Activated effector memory CD4-positive, alpha-beta T cell treated with anti-CD3 and anti-CD28 coated beads, Interleukin-2, amount 50 U/mL, for 16 hours (primary cell): ENCODE measurements around the gene CFAP46.
"Not testable (repeated sequence)": the region's sequence is repeated elsewhere in the genome, so short reads cannot be mapped to it uniquely, and the experiment has no call there.

ENCODE experiments used
- DNase-seq: peaks from one replicate; pipeline ENCODE4 v3.0.0-alpha.2; 2020

The CFAP46 gene

DNA sequence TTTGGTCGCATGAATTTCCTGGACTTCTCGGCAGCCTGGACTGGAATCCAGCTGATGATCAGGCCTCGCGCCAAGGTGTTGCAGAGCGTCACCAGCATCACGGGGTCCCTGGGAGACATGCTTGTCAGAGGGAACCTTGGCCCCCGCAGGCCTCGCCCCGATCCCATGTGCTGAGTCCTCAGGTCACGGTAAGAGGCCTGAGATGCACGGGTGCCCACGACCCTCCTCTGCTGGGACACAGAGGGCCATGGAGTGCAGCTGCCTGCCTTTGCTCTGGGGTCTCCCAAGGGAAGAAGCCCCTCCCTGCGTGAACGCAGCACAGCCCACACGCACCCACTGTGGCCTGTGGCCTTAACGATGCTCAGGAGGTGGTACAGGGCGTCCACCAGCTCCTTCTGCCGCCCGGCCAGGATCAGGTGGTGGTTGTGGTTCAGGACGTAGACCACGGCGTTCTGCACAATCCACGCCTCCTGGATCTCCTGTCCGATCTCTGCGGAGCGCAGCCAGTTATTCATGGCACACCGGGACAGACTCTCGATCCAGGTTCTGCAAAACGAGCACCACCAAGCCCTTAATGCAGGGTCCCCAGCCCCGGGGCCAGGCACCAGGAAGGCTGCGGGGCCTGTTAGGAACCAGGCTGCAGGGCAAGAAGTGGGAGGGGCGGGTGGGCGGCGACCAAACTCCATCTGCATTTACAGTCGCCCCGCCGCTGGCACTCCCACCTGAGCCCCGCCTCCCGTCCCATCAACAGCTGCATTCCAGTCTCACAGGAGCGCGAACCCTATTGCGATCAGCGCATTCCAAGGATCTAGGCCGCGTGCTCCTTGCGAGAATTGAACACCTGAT lies 29.4 kb downstream of the CFAP46 start:
- DNase-seq = peak; percentile 54

DNA sequence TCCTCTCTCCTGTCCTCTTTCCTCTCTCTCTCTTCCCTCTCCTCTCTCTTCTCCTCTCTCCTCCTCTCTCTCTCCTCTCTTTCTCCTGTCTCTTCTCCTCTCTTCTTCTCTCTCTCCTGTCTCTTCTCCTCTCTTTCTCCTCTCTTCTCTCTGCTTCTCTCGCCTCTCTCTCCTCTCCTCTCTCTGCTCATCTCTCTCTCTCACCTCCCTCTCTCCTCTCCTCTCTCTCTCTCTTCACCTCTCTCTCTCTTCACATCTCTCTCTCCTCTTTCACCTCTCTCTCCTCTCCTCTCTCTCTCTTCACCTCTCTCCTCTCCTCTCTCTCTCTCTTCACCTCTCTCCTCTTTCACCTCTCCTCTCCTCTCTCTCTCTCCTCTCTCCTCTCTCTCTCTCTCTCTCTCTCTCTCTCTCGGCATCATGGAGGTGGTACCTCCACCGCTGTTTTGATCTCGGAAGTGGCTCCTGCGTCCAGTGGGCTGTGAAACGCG lies 30.1 kb downstream of the CFAP46 start:
- DNase-seq = no peak

DNA sequence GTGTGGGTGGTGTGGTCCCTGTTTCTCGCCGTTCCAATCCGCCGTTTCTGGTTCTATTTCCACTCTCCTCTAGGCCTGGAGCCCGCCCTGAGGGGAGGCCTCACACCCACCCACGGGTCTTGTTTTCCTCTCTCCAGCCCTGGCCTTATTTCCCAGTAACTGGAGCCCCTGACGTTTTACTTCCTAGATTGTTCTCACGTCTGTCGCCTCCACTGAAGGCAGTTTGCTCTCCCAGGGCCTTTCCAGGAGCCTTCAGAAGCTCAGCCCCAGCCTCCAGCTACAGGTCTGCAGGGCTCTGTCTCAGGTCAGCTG lies 30.6 kb downstream of the CFAP46 start:
- DNase-seq = peak; percentile 19

DNA sequence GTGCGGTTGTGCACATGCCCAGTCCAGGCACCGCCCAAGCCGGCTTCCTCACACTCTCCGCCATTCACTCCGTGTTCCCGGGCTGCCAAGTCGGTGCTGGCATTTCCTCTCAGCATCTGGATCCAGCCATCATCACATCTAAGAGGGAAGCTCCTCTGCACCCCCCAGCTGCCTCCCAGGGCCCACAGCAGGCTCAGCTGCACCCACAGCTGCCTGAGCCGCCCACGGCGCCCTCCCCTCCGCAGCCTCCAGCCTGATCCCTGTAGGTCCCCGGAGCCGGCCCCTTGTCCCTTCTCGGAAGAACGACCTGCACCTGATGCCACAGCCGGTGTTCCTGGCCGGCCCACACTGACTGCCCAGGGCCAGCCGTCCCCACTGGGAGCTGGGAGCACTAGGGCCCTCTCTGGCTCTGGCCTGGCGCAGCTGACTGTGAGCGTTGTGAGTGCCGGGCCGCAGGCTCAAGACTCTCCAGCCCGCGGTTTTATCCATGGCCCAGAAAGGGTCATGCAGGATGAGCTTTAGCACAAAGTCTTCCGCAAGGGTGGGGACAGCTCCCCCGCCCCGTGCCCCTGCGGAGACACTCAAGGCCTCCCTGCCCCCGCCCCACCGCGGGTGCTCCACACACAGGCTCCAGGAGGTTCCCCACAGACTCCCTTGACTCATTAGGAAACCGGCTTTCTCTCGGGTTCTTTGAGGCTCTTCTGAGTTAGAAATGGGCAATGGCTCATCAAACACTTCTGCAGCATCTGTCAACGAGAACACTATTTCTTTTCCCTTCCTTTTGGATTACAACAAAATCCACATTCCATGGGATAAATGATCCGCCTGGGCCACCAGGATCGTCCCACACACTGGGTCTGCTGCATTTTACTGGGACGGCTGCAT lies 31.2 kb downstream of the CFAP46 start:
- DNase-seq = peak; percentile 39

DNA sequence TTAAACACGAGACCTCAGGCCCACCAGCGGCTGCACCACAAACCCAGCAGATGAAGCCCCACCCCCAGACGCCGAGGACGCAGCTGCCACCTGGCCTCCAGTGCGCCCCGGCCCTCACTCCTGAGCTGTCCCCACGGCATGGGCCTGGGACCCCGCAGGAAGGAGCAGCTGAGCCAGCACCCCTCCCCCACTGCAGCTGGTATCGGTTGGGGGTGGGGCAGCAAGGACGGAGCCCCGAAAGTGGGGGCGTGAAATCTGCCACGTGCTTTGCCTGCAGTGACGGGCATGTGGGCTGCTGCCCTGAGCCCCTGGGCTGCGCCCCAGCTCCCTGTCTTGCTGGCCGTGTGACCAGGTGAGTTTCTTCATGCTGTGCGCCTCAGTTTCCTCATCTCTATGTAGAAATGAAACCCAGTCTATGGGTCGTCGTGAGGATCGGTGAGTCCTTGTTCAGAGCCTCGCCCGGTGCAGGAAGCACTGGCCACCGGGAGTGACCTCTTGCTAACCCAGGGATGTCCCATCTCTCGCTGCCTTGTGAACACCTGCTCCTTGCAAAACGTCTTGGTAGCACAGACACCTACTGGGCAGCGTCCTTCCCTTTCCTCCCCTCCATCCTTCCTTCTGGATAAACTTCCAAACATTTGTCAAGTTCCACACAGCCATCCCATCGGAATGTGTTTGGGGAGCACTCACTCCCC lies 32.0 kb downstream of the CFAP46 start:
- DNase-seq = no peak

DNA sequence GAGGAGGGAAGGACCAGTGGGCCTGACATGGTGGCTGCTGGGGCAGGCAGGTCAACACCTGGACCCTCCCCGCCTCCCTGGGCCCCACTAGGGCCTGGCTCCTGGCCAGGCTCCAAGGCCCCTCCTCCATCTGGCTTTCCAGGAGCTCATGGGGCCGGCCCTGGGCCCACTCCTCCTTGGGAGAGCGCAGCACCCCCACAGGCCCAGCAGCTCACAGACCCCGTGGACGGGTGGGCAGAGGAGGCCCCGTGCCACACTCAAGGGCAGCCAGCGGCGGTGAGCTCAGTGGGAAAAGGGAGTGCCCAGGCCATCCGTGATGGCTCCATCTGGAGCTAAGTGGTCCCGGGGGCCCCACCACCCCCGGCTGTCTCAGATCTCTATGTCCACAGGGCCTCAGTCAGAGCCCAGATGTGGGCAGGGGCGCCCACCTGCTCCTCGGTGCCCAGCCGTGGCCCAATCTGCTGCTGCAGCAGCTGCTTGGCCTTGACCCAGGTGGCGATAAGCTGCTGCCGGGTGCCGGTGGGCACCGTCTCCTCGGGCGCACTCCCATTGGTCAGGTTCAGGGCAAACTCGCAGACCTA lies 32.8 kb downstream of the CFAP46 start:
- DNase-seq = peak; percentile 57

DNA sequence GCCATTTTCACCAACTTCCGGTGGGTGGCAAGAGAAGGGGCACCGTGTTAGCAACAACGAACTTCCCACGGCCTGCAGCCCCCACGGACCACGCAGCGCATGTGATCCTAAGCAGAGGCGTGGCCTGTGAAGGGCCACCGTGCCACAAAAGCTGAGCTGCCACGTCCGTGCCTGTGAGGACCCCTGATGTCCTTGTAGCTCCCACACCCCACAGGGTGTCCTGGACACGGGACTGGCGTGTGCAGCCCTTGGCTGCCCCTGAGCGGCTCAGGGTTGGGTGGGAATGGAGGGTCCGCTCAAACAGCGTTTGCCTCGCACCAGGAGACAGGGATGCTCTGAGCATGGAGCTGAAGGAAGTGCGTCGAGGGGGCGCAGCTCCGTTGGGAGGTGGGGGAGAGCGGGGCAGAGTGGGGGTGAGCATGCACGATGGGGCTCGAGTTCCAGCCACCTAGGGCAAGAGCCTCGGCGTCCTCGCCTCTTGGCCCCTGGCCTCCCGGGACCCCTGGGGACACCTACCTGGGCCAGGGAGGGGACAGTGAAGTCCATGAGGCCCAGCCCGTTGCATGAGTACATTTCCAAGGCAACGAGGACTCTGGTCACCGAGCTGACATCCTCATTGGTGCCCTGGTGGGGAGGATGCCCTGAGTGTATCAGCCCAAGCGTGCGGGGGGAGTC lies 33.6 kb downstream of the CFAP46 start:
- no peak for DNase-seq

DNA sequence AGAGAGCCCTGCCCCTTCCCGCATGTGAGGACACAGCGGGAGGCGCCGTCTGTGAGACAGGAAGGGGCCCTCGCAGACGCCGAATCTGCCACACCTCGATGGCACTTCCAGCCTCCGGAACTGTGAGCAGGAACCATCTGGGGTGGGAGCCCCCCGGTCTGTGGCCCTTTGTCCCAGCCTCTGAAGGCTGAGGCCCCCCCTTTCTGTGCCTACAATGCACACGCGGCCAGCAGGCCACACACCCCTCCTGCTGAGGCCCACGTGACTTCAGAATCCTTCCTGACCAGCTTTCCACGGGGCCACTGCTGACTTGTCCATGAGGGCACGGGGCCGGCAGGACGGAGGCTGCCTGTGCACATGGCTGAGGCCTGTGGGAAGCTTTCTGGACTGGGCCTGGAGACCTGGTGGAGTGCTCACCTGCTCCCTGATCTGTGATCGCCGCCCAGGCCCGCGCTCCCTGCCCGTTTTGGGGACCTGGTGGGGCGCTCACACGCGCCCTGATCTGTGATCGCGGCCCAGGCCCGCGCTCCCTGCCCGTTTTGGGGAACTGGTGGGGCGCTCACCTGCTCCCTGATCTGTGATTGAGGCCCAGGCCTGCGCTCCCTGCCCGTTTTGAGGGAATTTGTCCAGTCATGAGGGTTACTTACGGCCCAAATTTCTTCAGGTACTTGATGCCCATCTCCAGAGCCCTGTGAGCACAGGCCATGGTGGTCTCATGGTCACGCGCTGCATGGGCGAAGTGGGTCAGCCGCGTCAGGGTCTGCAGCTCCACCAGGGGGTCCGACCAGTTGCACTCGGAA lies 34.3 kb downstream of the CFAP46 start:
- DNase-seq = no peak

DNA sequence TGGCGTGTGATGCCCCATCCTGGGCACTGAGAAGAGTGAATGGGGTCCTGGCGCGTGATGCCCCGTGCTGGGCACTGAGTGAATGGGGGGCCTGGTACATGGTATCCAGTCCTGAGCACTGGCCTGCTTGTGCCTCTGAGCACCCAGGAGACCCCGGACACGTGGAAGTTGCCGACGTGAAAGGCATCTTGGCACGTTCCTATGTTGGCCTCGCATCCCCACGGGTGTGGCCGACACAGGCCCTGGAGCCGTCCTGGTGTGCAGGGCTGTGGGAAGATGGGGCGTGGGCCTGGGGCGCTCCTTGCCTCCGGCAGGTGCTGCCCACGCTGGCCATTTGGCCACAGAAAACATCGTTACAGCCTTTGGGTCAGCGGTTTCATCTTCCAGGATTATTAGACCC lies 35.5 kb downstream of the CFAP46 start:
- no peak for DNase-seq

DNA sequence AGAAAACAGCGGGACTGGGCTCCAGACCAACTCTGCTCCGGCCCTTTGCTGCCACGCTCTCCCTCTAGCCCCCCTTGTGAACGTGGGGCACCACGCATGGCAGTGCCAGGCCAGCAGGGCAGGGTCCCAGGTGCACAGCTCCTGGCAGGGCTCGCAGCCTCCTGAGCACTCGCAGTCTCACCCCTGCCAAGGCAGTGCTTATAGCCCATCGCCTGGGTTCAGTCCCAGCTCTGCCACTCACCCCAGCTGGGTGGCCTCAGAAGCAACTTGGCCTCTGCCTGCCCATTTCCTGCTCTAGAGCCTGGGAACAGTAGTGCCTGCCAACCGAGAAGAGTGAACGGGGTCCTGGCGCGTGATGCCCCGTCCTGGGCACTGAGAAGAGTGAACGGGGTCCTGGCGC lies 36.3 kb downstream of the CFAP46 start:
- no peak for DNase-seq

DNA sequence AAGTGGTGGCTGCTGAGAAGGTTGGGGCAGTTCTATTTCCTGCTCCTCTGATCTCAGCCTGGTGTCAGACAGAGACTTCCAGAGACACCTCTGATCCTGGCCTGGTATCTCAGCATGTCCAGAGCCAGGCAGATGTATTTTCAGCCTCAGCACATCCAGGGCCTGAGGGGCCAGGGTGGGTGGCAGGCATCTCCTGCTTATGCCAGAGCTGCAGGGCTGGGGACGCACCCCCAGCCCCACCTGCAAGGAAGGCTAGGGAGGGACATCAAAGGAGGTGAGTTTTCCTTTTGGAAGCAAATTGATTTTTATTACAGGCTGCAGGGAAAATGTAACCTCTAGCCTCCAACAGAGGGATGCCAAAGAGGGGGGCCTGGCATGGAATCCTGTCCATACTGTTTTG lies 36.7 kb downstream of the CFAP46 start:
- DNase-seq = no peak

DNA sequence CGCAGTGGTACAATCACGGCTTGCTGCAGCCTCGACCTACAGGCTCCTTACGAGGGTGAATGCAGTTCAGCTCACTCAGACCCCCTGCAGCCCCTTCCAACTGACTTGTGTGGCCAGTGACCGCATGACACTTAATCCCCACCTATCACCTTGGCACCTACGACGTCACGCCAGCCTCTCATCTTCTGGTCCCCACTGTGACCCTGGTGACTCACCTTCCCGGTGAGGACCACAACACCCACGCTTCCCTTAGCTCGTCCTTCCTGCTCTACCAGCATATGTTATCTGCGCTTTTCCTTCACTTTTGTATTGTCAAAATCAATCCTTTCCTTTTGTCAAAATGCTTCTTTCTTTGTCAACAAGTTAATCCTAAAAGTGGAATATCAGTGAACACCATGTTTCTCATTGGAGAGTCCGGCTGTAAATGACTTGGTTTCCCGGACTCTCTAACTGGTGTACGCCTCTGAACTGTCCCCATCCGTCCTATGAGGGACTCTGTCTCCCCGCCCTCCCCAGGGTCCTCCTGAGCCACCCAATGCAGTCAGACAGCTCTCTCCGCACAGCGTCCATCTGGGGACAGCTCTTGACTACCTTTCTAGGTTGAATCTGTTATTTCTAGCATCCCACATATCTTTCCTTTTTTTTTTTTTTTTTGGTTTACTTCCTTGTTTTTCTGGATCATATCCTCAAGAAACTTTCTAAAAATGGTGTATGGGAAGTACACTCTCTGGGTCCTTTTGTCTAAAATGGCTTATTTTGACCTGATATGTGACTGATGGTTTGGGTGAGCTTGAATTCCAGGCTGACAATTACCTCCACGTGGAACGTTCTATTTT lies 37.3 kb downstream of the CFAP46 start:
- no peak for DNase-seq

DNA sequence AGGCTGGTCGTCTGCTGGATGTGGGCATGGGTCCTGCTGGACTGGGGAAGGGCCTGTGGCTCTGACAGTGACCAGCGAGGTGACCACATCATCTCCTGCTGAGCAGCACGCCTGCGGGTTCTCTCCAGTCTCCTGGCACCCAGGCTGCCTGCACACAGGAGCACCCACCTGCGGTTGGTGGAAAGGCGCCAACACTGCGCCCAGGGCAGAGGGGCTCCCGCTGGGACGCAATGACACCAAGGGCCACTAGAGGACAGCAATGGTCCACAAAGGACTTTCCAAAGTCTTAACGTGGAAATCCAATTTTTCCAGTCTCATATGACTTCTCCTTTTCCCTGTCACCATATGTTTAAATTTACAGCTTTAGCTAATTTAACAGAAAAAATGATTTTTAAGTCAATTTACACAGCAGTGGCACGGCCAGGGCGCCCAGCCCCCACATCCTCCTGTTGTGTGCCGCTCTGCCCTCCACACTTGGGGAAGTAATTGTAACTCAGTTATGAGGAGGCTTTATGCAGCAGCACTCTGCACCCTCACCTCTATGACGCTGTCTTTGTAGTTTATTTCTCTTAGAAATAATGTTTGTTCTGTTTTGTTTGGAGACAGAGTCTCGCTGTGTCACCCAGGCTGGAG lies 38.1 kb downstream of the CFAP46 start:
- DNase-seq = no peak

DNA sequence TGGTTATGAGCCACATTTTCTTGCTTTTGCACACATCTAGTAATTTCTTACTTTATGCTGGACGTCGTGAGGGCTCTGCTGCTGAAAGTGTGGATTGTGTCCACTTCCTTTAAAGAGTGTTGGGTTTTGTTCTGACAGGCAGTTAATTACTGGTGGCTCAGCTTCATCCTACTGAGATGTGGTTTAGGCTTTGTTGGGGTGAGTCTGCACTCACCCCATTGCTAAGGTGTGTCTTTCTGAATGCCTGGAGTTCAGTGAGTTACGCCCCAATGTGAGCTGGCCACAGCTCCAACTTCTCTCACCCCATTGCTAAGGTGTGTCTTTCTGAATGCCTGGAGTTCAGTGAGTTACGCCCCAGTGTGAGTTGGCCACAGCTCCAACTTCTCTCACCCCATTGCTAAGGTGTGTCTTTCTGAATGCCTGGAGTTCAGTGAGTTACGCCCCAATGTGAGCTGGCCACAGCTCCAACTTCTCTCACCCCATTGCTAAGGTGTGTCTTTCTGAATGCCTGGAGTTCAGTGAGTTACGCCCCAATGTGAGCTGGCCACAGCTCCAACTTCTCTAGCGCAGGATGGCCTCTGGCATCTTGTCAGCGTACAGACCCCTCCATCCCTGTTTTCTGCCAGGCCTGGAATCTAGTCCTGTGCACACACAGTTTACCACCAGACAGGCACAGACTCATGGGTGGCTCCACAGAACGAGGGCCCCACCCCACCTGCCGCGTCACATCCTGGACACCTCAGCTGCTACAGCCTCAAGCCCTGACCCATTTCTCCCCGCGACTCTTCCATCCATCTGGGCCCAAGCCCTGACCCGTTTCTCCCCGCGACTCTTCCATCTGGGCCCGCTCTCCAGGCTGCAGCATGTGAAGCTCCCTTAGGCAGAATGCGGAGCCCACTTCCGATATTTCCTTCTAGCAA lies 39.5 kb downstream of the CFAP46 start:
- not testable (repeated sequence) for DNase-seq

DNA sequence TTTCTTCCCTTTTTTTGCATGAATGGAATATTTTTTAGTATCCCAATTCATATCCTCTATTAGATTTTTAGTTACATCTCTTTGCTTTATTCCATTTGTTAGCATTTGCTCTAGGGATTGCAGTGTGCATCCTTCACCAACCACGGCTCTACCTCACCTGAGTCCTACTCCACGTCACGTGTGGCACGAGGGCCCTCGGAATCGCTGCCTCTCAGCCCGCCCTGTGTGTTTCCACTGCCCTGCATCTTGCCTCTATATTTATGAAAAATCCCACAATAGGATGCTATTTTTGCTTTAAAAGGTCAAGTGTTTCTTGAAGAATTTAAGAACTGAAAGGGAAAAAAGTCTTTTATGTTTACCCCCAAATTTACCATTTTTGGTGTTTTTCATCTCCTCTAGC lies 41.0 kb downstream of the CFAP46 start:
- no peak for DNase-seq

DNA sequence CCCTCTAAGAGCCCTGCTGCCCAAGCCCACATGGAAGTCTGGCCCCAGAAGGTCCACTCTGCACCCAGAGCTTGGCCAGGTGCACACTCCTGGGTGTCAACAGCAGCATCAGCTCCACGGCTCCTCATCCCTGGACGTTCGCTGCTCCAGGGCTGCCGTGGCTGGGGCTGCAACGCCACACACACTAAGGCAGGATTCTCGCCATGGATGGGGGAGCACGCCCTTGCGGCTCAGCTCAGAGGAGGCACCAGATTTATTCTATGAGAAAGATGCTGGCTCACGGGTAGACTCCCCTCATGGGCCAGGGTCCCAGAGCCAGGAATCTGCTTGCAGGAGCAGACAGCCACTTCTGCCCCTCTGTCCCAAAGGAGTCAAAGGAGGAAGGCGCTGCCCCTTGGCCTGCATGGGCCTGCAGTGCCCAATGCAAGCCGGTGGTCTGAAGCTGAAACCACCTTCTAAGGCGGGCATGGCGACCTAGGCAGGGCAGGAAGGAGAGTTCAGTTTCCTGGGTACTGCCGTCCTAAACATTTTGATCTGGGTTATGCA lies 42.1 kb downstream of the CFAP46 start:
- DNase-seq = no peak

DNA sequence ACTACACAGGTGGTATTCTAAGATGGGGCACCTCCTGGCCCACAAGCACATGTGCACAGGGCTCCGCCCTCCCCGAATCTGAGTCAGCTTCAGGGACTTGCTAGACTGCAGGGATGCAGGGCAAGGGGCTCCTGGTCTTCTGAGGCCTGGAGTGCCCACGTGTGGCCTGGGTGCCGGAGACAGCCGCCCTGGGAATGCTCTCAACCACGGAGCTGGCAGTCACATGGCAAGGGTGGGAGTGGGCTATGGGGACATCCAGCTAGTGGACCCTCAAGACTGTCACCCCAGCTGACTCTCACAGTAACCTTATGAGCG lies 42.7 kb downstream of the CFAP46 start:
- peak; percentile 36 for DNase-seq

DNA sequence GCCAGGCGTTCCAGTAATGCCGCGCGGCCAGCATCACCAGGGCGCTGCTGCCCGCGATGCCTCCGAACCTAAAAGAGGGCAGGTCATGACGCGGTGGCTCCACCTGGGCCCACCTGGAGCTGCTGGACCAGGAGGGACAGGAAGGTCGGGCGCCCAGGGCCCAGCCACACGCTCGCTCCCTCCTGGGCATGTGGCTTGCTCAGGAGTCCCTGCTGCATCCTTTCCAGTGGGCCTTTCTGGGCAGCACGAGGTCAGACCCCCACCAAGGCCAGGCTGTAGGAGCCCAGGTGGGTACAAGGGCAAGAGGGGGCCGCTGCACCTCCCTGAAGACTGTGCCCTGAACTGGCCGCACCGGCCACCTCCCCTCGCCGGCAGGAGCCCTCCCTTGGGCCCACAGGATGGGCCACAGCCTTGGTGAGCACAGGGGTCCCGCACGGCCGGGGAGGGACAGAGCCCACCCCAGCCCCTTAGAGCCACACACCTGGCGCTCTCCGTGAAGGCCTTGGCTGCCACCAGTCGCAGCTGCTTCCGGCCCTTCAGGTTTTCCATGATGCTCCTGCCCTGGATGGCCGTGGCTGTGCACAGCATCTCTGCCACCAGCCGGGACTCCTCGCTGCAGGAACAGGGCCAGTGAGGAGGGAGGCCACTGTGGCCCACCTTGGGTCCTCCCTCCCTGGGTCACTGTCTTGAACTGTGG lies 43.2 kb downstream of the CFAP46 start:
- peak; percentile 39 for DNase-seq
